ENCODE measurements around the gene TLE5.

DNA sequence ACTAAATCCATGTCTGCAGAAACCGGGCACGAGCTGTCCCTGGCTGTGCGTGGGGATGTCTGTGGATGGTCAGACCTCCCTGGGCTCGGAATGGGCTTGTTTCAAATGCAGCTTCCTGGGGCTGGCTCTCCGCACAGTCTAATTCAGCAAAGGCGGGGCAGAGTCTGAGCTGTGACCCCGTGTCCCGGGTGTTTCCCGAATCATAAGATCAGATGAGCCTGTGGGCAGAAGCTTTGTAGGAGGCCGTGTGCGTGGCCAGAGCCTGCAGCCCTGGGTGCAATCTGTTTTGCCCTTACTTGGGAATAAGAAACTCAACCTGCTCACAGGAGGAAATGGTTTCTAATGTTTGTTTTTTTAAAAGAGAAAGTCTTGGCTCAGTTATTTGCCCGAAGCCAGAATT lies 18.0 kb upstream of the TLE5 start:
- TF ChIP-seq, protein P1, sequence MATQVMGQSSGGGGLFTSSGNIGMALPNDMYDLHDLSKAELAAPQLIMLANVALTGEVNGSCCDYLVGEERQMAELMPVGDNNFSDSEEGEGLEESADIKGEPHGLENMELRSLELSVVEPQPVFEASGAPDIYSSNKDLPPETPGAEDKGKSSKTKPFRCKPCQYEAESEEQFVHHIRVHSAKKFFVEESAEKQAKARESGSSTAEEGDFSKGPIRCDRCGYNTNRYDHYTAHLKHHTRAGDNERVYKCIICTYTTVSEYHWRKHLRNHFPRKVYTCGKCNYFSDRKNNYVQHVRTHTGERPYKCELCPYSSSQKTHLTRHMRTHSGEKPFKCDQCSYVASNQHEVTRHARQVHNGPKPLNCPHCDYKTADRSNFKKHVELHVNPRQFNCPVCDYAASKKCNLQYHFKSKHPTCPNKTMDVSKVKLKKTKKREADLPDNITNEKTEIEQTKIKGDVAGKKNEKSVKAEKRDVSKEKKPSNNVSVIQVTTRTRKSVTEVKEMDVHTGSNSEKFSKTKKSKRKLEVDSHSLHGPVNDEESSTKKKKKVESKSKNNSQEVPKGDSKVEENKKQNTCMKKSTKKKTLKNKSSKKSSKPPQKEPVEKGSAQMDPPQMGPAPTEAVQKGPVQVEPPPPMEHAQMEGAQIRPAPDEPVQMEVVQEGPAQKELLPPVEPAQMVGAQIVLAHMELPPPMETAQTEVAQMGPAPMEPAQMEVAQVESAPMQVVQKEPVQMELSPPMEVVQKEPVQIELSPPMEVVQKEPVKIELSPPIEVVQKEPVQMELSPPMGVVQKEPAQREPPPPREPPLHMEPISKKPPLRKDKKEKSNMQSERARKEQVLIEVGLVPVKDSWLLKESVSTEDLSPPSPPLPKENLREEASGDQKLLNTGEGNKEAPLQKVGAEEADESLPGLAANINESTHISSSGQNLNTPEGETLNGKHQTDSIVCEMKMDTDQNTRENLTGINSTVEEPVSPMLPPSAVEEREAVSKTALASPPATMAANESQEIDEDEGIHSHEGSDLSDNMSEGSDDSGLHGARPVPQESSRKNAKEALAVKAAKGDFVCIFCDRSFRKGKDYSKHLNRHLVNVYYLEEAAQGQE (IDR thresholded peaks at IDR 0.05; ENCODE audit: insufficient read depth in 1 of 2, low read depth in 2 of 2, low read length in 2 of 2): no peak
- TF ChIP-seq FOXP2 (optimal IDR thresholded peaks at IDR 0.05; ENCODE audit: borderline replicate concordance, extremely low read depth, extremely low read length, insufficient read depth) (no peak), TAF1 (IDR thresholded peaks at IDR 0.05; ENCODE audit: borderline replicate concordance, insufficient read depth, low read length) (no peak), POLR2AphosphoS5 (IDR thresholded peaks at IDR 0.05; ENCODE audit: low read depth, low read length) (no peak)

All from PFSK-1 (cell line).